Measurements from ENCODE around the gene ZNF280B.

GRCh38 chr22:22508274-22509176, at the start of gene ZNF280B:
- no peak for TF ChIP-seq EZH2 (IDR thresholded peaks at IDR 0.05)
- TF ChIP-seq POLR2AphosphoS5 (IDR thresholded peaks at IDR 0.05; ENCODE audit: borderline replicate concordance, low read depth, low read length), result no peak
